ENCODE measurements around the gene ARIH1.

Gene ARIH1

GRCh38 chr15:72535911-72536310, 61.8 kb downstream of the ARIH1 start:
- DNase-seq (ENCODE audit: extremely low spot score, insufficient read length, low read depth) (no peak), FAIRE-seq (no peak)

GRCh38 chr15:72536506-72536905, 62.4 kb downstream of the ARIH1 start:
- no peak for FAIRE-seq
- no peak for DNase-seq (ENCODE audit: extremely low spot score, insufficient read length, low read depth)

GRCh38 chr15:72538931-72539330, 64.8 kb downstream of the ARIH1 start:
- DNase-seq (ENCODE audit: extremely low spot score, insufficient read length, low read depth), result no peak
- FAIRE-seq, result no peak

GRCh38 chr15:72540606-72541237, 66.6 kb downstream of the ARIH1 start:
- DNase-seq (ENCODE audit: extremely low spot score, insufficient read length, low read depth) (no peak), FAIRE-seq (no peak)

GRCh38 chr15:72541674-72542073, 67.5 kb downstream of the ARIH1 start:
- DNase-seq (ENCODE audit: extremely low spot score, insufficient read length, low read depth) (no peak), FAIRE-seq (no peak)

- no peak for FAIRE-seq
- no peak for DNase-seq (ENCODE audit: extremely low spot score, insufficient read length, low read depth)
Measured at GRCh38 chr15:72545156-72545555, 71.0 kb downstream of the ARIH1 start.

GRCh38 chr15:72554471-72555425, 80.6 kb downstream of the ARIH1 start:
- DNase-seq (ENCODE audit: extremely low spot score, insufficient read length, low read depth), result no peak
- no peak for FAIRE-seq

- FAIRE-seq (no peak), DNase-seq (ENCODE audit: extremely low spot score, insufficient read length, low read depth) (no peak)
Measured at GRCh38 chr15:72559781-72560180, 85.7 kb downstream of the ARIH1 start.

- DNase-seq (ENCODE audit: extremely low spot score, insufficient read length, low read depth), result no peak
- FAIRE-seq, result no peak
Measured at GRCh38 chr15:72560458-72560857, 86.3 kb downstream of the ARIH1 start.

GRCh38 chr15:72562386-72562785, 88.3 kb downstream of the ARIH1 start:
- DNase-seq (ENCODE audit: extremely low spot score, insufficient read length, low read depth), result no peak
- FAIRE-seq, result no peak

- FAIRE-seq (no peak), DNase-seq (ENCODE audit: extremely low spot score, insufficient read length, low read depth) (no peak)
Measured at GRCh38 chr15:72562878-72563277, 88.7 kb downstream of the ARIH1 start.

GRCh38 chr15:72564091-72564490, 90.0 kb downstream of the ARIH1 start:
- FAIRE-seq, result no peak
- DNase-seq (ENCODE audit: extremely low spot score, insufficient read length, low read depth), result no peak

- FAIRE-seq, result no peak
Measured at GRCh38 chr15:72566973-72567372, 92.8 kb downstream of the ARIH1 start.

GRCh38 chr15:72570059-72570458, 95.9 kb downstream of the ARIH1 start:
- DNase-seq (ENCODE audit: extremely low spot score, insufficient read length, low read depth) (no peak), FAIRE-seq (no peak)

More at GRCh38 chr15:72566973-72567372, 92.8 kb downstream of the ARIH1 start:
- no peak for DNase-seq (ENCODE audit: extremely low spot score, insufficient read length, low read depth)

GRCh38 chr15:72579814-72580213, 105.7 kb downstream of the ARIH1 start:
- DNase-seq (ENCODE audit: extremely low spot score, insufficient read length, low read depth), result no peak
- FAIRE-seq, result no peak

- FAIRE-seq (no peak), DNase-seq (ENCODE audit: extremely low spot score, insufficient read length, low read depth) (no peak)
Measured at GRCh38 chr15:72584006-72584405, 109.9 kb downstream of the ARIH1 start.

- no peak for DNase-seq (ENCODE audit: extremely low spot score, insufficient read length, low read depth)
- no peak for FAIRE-seq
Measured at GRCh38 chr15:72585025-72585424, 110.9 kb downstream of the ARIH1 start.

GRCh38 chr15:72585476-72586058, 111.4 kb downstream of the ARIH1 start:
- DNase-seq (ENCODE audit: extremely low spot score, insufficient read length, low read depth), result no peak
- no peak for FAIRE-seq

GRCh38 chr15:72588096-72588495, 114.0 kb downstream of the ARIH1 start:
- no peak for DNase-seq (ENCODE audit: extremely low spot score, insufficient read length, low read depth)
- no peak for FAIRE-seq

GRCh38 chr15:72590427-72590826, 116.3 kb downstream of the ARIH1 start:
- DNase-seq (ENCODE audit: extremely low spot score, insufficient read length, low read depth) (no peak), FAIRE-seq (no peak)

GRCh38 chr15:72591361-72591760, 117.2 kb downstream of the ARIH1 start:
- DNase-seq (ENCODE audit: extremely low spot score, insufficient read length, low read depth) (no peak), FAIRE-seq (peak; percentile 9)
